Measurements from ENCODE around the gene GPAT3.

GRCh38 chr4:83599183-83599582, 63.3 kb downstream of the GPAT3 start:
- TF ChIP-seq POLR2AphosphoS5 (IDR thresholded peaks at IDR 0.05; ENCODE audit: low read depth, low read length) = no peak
- TF ChIP-seq, protein P1, sequence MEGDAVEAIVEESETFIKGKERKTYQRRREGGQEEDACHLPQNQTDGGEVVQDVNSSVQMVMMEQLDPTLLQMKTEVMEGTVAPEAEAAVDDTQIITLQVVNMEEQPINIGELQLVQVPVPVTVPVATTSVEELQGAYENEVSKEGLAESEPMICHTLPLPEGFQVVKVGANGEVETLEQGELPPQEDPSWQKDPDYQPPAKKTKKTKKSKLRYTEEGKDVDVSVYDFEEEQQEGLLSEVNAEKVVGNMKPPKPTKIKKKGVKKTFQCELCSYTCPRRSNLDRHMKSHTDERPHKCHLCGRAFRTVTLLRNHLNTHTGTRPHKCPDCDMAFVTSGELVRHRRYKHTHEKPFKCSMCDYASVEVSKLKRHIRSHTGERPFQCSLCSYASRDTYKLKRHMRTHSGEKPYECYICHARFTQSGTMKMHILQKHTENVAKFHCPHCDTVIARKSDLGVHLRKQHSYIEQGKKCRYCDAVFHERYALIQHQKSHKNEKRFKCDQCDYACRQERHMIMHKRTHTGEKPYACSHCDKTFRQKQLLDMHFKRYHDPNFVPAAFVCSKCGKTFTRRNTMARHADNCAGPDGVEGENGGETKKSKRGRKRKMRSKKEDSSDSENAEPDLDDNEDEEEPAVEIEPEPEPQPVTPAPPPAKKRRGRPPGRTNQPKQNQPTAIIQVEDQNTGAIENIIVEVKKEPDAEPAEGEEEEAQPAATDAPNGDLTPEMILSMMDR (IDR thresholded peaks at IDR 0.05) = no peak

All from Panc1 (cell line).